ENCODE results near the gene GRK1.

GRCh38 chr13:113663934-113664333, 3.1 kb upstream of the GRK1 start:
- TF ChIP-seq CTCF (IDR thresholded peaks at IDR 0.05 in 8 of 11, conservative IDR thresholded peaks at IDR 0.05 in 3 of 11) (no peak), POLR2AphosphoS5 (IDR thresholded peaks at IDR 0.05) (no peak)
